ENCODE data around the gene GAPDHS.

GAPDHS gene

GRCh38 chr19:35557539-35558399 lies 24.5 kb downstream of the GAPDHS start:
- H3K4me3 ChIP-seq (ENCODE audit: low read depth, low read length), result peak overlapping the region; percentile 50
- peak; percentile 51 for DNase-seq
- no peaks in the 10 kb centered on the region for H3K36me3 ChIP-seq (replicated peaks)
- no peak overlapping the region for H3K27ac ChIP-seq
- in situ Hi-C loops (cut with HindIII; ENCODE audit: low pct_ligation_motif_present, low sequenced_read_pairs), result no loop called here
- H3K27me3 ChIP-seq (replicated peaks), result peaks cover 2% of the 10 kb centered on the region
- TF ChIP-seq, protein P1, sequence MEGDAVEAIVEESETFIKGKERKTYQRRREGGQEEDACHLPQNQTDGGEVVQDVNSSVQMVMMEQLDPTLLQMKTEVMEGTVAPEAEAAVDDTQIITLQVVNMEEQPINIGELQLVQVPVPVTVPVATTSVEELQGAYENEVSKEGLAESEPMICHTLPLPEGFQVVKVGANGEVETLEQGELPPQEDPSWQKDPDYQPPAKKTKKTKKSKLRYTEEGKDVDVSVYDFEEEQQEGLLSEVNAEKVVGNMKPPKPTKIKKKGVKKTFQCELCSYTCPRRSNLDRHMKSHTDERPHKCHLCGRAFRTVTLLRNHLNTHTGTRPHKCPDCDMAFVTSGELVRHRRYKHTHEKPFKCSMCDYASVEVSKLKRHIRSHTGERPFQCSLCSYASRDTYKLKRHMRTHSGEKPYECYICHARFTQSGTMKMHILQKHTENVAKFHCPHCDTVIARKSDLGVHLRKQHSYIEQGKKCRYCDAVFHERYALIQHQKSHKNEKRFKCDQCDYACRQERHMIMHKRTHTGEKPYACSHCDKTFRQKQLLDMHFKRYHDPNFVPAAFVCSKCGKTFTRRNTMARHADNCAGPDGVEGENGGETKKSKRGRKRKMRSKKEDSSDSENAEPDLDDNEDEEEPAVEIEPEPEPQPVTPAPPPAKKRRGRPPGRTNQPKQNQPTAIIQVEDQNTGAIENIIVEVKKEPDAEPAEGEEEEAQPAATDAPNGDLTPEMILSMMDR (IDR thresholded peaks at IDR 0.05; ENCODE audit: low read depth, low read length, missing control alignments), result peak; percentile 23

GRCh38 chr19:35558400-35559280 lies 25.4 kb downstream of the GAPDHS start:
- in situ Hi-C loops (cut with HindIII; ENCODE audit: low pct_ligation_motif_present, low sequenced_read_pairs), result no loop called here
- Histone ChIP-seq H3K4me3 (ENCODE audit: low read depth, low read length) (peak overlapping the region; percentile 50), H3K36me3 (replicated peaks) (no peaks in the 10 kb centered on the region), H3K27ac (no peak overlapping the region), H3K27me3 (replicated peaks) (peaks cover 2% of the 10 kb centered on the region)
- TF ChIP-seq, protein P1 (IDR thresholded peaks at IDR 0.05; ENCODE audit: low read depth, low read length, missing control alignments), result no peak
- DNase-seq, result no peak

DNA sequence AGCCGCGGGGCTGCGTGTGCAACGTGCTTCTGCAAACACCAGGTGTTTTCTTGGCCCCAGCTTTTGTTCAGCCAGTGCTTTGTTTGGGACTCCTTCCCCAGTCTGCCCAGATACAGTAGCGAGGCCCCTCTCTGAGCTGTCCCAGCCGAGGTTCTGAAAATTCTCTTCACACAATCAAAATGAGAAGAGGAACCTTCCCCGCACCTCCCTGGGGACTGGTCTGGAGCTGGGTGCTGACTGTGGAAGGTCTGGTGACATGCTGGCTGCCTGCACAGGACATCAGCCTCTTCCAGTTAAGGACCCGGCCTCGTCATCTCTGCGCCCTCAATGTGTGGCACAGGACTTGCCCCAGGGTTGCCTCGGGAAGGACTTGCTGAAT lies 26.0 kb downstream of the GAPDHS start:
- Histone ChIP-seq H3K27ac (no peak overlapping the region), H3K4me3 (ENCODE audit: low read depth, low read length) (no peak overlapping the region), H3K27me3 (replicated peaks) (peaks cover 2% of the 10 kb centered on the region), H3K36me3 (replicated peaks) (no peaks in the 10 kb centered on the region)
- no peak for DNase-seq
- TF ChIP-seq, protein P1 (IDR thresholded peaks at IDR 0.05; ENCODE audit: low read depth, low read length, missing control alignments), result no peak
- in situ Hi-C loops (cut with HindIII; ENCODE audit: low pct_ligation_motif_present, low sequenced_read_pairs), result no loop called here

- no peaks in the 10 kb centered on the region for H3K36me3 ChIP-seq (replicated peaks)
- in situ Hi-C loops (cut with HindIII; ENCODE audit: low pct_ligation_motif_present, low sequenced_read_pairs), result no loop called here
- TF ChIP-seq, protein P1 (IDR thresholded peaks at IDR 0.05; ENCODE audit: low read depth, low read length, missing control alignments), result no peak
- H3K4me3 ChIP-seq (ENCODE audit: low read depth, low read length), result no peak overlapping the region
- H3K27me3 ChIP-seq (replicated peaks), result peaks cover 2% of the 10 kb centered on the region
- no peak overlapping the region for H3K27ac ChIP-seq
- no peak for DNase-seq
Measured at GRCh38 chr19:35559781-35560180, 26.5 kb downstream of the GAPDHS start.

DNA sequence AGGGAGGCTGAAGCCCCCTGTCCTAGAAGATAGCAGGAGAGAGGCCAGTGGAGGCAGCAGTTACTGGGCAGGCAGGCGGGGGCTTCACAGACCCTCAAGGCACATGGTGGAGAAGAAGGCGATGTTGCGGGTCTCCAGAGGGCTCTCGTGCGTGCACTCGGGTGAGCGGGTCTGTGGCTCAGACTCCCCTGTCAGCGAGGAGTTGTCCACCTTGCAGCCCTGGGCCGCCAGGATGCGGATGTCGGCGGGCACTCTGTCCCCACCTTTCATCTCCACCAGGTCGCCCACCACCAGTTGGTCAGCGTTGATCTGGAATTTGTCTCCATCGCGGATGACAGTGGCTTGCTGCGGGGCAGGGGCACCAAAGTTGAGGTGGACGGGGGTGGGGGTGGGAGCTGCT lies 27.0 kb downstream of the GAPDHS start:
- TF ChIP-seq, protein P1 (IDR thresholded peaks at IDR 0.05; ENCODE audit: low read depth, low read length, missing control alignments), result no peak
- DNase-seq, result no peak
- in situ Hi-C loops (cut with HindIII; ENCODE audit: low pct_ligation_motif_present, low sequenced_read_pairs), result no loop called here
- no peak overlapping the region for H3K27ac ChIP-seq
- no peaks in the 10 kb centered on the region for H3K36me3 ChIP-seq (replicated peaks)
- no peak overlapping the region for H3K4me3 ChIP-seq (ENCODE audit: low read depth, low read length)
- H3K27me3 ChIP-seq (replicated peaks), result peaks cover 2% of the 10 kb centered on the region

Data from brain microvascular endothelial cell (primary cell).